ENCODE measurements around the gene CDK5RAP2.

Gene CDK5RAP2

DNA sequence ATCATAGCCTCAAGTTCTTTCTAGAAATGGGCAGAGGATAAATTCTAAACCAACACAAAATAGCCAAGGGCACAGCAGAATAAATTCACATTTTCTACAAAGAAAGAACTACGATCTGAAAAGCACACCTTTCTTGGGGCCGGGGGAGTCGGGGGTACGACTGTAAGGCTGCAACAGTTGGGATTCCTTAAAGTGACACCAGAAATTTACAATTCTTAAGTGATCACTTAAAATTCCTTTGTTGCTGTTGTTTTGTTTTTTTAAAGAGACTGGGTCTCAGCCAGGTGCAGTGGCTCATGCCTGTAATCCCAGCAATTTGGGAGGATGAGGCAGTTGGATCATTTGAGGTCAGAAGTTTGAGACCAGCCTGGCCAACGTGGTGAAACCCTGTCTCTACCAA lies 95.8 kb downstream of the CDK5RAP2 start:
- CTCF ChIA-PET: no interaction called here
- H3K9me3 ChIP-seq (ENCODE audit: control insufficient read depth, insufficient read depth, low read depth, low read length): no peaks in the 10 kb centered on the region
- POLR2A ChIA-PET: no interaction called here
- H3K4me3 ChIP-seq (ENCODE audit: low read depth, low read length): no peak overlapping the region
- no peaks in the 10 kb centered on the region for H3K4me1 ChIP-seq (ENCODE audit: control insufficient read depth, insufficient read depth, low read length)
- no peak for TF ChIP-seq GFI1B (tag by site-specific recombination; IDR thresholded peaks at IDR 0.05)
- TF ChIP-seq ZNF558 (tag by site-specific recombination; IDR thresholded peaks at IDR 0.05): no peak
- no peak for TF ChIP-seq KLF9 (tag by site-specific recombination; IDR thresholded peaks at IDR 0.05; ENCODE audit: low read depth)
- TF ChIP-seq ZNF626 (tag by site-specific recombination; IDR thresholded peaks at IDR 0.05): no peak
- no peak for TF ChIP-seq ZNF184 (tag by site-specific recombination; IDR thresholded peaks at IDR 0.05)
- no peak for TF ChIP-seq ZNF530 (tag by site-specific recombination; IDR thresholded peaks at IDR 0.05; ENCODE audit: low read depth)
- no peak for TF ChIP-seq ZNF658 (tag by site-specific recombination; IDR thresholded peaks at IDR 0.05)
- TF ChIP-seq ZNF792 (tag by site-specific recombination; IDR thresholded peaks at IDR 0.05): no peak
- TF ChIP-seq EGR2 (tag by site-specific recombination; IDR thresholded peaks at IDR 0.05; ENCODE audit: low read depth): no peak
- no peak for TF ChIP-seq ZNF426 (tag by site-specific recombination; IDR thresholded peaks at IDR 0.05)
- TF ChIP-seq WT1 (tag by site-specific recombination; IDR thresholded peaks at IDR 0.05): no peak
- no peak for TF ChIP-seq BCL11A (tag by site-specific recombination; IDR thresholded peaks at IDR 0.05; ENCODE audit: low read depth)
- TF ChIP-seq RBAK (tag by site-specific recombination; IDR thresholded peaks at IDR 0.05): no peak
- no peak for TF ChIP-seq ZNF623 (tag by site-specific recombination; IDR thresholded peaks at IDR 0.05)
- TF ChIP-seq TCF7L2 (IDR thresholded peaks at IDR 0.05; ENCODE audit: borderline replicate concordance, low read depth, low read length): no peak
- peaks cover 0 to 63% of the 10 kb centered on the region in 2 experiments; a peak in 1 of 3 replicates for H3K36me3 ChIP-seq (ENCODE audit: control insufficient read depth in 2 of 2, insufficient read depth in 1 of 2, low read length in 2 of 2)
- no peak overlapping the region for H3K27ac ChIP-seq (ENCODE audit: extremely low read depth, low read depth, low read length)

DNA sequence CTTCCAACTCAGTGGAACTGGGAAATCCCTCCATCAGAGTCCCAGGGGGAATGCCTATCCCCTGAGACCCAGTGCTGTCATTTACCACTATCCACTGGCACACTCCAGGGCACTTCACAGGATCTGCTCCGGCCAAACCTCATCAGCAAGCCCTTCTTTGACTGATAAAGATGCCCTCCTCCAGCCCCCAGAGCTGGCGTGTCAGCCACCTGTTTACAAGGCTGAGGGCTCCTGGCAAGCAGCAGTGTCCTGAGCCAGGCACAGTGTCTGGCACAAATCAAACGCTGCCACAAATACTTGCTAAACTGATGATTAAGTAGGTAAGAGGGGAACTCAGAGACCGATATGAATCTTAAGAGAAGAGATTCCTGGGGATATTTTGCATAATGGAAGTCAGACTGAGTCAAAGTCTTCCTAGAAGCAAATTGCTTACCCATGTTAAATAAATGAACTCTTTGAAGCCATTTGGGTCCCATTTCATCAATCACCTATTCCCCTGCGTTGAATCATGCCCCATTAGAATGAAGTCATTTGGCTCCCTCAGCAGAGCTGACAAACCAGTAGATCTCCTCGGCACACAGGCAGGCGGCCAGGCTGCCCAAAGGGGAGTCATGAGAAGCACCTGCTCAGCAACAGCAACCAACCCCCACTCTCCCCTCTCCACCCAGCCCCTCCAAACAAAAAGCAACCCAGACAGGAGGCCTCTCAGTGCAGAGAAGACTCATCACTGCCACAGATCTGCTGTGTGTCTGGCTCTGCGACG lies 97.4 kb downstream of the CDK5RAP2 start:
- POLR2A ChIA-PET: no interaction called here
- H3K36me3 ChIP-seq (ENCODE audit: control insufficient read depth in 2 of 2, insufficient read depth in 1 of 2, low read length in 2 of 2): peaks cover 0 to 62% of the 10 kb centered on the region in 2 experiments; a peak in 2 of 3 replicates
- CTCF ChIA-PET: no interaction called here
- TF ChIP-seq WT1 (tag by site-specific recombination; IDR thresholded peaks at IDR 0.05) (no peak), GFI1B (tag by site-specific recombination; IDR thresholded peaks at IDR 0.05) (no peak), REST (tag by site-specific recombination; IDR thresholded peaks at IDR 0.05) (no peak), ZNF391 (tag by site-specific recombination; IDR thresholded peaks at IDR 0.05; ENCODE audit: borderline replicate concordance, low read depth) (no peak), GLIS1 (tag by site-specific recombination; IDR thresholded peaks at IDR 0.05) (no peak), SCRT2 (tag by site-specific recombination; IDR thresholded peaks at IDR 0.05) (no peak), PBX3 (CRISPR knock-in tag; IDR thresholded peaks at IDR 0.05) (no peak), ZNF10 (tag by site-specific recombination; IDR thresholded peaks at IDR 0.05) (no peak), ZNF146 (tag by site-specific recombination; IDR thresholded peaks at IDR 0.05) (no peak), ZNF549 (tag by site-specific recombination; IDR thresholded peaks at IDR 0.05) (no peak), ZBTB7A (tag by site-specific recombination; IDR thresholded peaks at IDR 0.05; ENCODE audit: low read depth) (no peak), ZNF274 (IDR thresholded peaks at IDR 0.05; ENCODE audit: low read length) (no peak), ZNF274 (tag by site-specific recombination; IDR thresholded peaks at IDR 0.05; ENCODE audit: borderline replicate concordance) (no peak), SP2 (tag by site-specific recombination; IDR thresholded peaks at IDR 0.05) (no peak)
- TF ChIP-seq, protein P1, sequence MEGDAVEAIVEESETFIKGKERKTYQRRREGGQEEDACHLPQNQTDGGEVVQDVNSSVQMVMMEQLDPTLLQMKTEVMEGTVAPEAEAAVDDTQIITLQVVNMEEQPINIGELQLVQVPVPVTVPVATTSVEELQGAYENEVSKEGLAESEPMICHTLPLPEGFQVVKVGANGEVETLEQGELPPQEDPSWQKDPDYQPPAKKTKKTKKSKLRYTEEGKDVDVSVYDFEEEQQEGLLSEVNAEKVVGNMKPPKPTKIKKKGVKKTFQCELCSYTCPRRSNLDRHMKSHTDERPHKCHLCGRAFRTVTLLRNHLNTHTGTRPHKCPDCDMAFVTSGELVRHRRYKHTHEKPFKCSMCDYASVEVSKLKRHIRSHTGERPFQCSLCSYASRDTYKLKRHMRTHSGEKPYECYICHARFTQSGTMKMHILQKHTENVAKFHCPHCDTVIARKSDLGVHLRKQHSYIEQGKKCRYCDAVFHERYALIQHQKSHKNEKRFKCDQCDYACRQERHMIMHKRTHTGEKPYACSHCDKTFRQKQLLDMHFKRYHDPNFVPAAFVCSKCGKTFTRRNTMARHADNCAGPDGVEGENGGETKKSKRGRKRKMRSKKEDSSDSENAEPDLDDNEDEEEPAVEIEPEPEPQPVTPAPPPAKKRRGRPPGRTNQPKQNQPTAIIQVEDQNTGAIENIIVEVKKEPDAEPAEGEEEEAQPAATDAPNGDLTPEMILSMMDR (tag by site-specific recombination; IDR thresholded peaks at IDR 0.05): no peak

More for the DNA sequence above, 97.4 kb downstream of the CDK5RAP2 start:
- Histone ChIP-seq H3K27ac (ENCODE audit: extremely low read depth, low read depth, low read length) (no peak overlapping the region), H3K9me3 (ENCODE audit: control insufficient read depth, insufficient read depth, low read depth, low read length) (no peaks in the 10 kb centered on the region), H3K4me3 (ENCODE audit: low read depth, low read length) (no peak overlapping the region), H3K4me1 (ENCODE audit: control insufficient read depth, insufficient read depth, low read length) (peaks cover 2% of the 10 kb centered on the region; the same call in 1 of the 2 replicates)
